Activated naive CD4-positive, alpha-beta T cell treated with anti-CD3 and anti-CD28 coated beads, Interleukin-2, amount 50 U/mL, for 72 hours (primary cell): ENCODE measurements around the gene CLEC2L. TPM values are rescaled to one million over a fixed set of nuclear protein-coding genes. Genes with fewer than 3 reads are reported as not detected.
A peak's percentile ranks its signal among the peaks of the same experiment; 100 is the strongest.

Experiments
- ATAC-seq, 2 donors: fragments of 150-1000 bp; cut with Tn5 transposase; 2 replicates each; pipeline ENCODE4 v1.10.0; 2021; ENCODE audit warnings: mild to moderate bottlenecking in 2 of 2, moderate library complexity in 2 of 2
- DNase-seq, 2 donors: peaks; one replicate each; pipeline ENCODE4 v3.0.0; 2021 to 2022; ENCODE audit warnings: low spot score in 2 of 2
- H3K27ac Mint-ChIP-seq, 2 donors: one replicate each; pipeline ENCODE4 v1.8.0; 2022; ENCODE audit warnings: mild to moderate bottlenecking in 2 of 2, mixed read lengths in 2 of 2
- H3K36me3 Mint-ChIP-seq, 2 donors: one replicate each; pipeline ENCODE4 v1.8.0; 2022; ENCODE audit warnings: mixed read lengths in 2 of 2
- H3K9me3 Mint-ChIP-seq, 2 donors: one replicate each; pipeline ENCODE4 v1.8.0; 2022; ENCODE audit warnings: mixed read lengths in 2 of 2
- total RNA-seq, 2 donors: library from RNA; stranded (reverse); gene quantifications; one replicate each; pipeline ENCODE4 v1.2.3, GENCODE V29; 2022

CLEC2L gene
- total RNA-seq, 2 donors from 2014 or later, result not detected

DNA sequence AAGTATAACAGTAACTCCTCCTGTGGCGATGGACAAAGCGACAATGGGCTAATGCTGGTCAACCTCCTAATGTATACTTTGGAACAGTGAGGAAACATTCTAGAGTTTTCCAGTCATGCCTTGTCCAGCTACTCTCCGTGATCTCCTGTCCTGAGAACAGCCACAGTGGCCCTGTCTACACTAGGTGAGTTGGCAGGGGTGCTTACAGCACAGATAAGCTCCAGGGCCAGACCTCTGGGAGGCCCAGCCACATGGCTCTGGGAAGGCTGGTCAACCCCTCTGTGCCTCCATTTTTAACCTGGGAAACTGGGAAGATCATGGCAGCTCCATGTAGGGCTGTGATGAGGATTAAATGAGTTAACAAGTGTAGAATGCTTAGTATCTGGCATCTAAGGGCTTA, 57.0 kb downstream of the CLEC2L start:
- Mint-ChIP-seq H3K27ac (peak overlapping the region in 1 of 2 donors; percentile 15), H3K36me3 (peaks cover 0 to 9% of the 10 kb centered on the region in 2 donors), H3K9me3 (no peaks in the 10 kb centered on the region)
- ATAC-seq, result no peak
- DNase-seq, result no peak

DNA sequence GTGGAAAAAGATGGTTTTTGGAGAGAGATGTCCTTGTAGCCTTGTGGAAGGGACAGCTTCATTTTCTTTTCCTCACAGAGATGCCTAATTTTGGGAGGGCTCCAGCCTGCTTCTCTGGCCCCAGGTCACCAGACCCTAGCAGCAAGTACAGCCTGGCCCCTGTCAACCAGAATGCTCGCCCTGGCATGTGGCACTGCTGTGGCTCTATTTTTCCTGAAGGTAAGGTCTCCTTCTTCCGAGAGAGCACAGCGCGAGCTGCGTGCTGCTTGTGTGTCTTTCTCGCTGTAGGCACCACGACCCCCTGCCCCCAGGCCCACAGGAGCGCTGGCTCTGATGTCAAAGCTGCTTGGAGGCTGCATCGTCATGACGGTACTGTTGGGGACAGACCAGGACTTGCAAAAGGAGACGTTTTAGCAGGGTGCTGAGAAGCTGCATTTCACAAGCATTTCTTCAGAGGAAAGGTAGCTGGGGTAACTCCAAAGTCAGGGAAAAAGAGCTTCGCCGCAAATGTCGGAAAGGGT, 58.7 kb downstream of the CLEC2L start:
- peaks cover 0 to 9% of the 10 kb centered on the region in 2 donors for H3K36me3 Mint-ChIP-seq
- ATAC-seq (no peak), DNase-seq (no peak)
- H3K27ac Mint-ChIP-seq, result peak overlapping the region in 1 of 2 donors; percentile 60
- no peaks in the 10 kb centered on the region for H3K9me3 Mint-ChIP-seq

DNA sequence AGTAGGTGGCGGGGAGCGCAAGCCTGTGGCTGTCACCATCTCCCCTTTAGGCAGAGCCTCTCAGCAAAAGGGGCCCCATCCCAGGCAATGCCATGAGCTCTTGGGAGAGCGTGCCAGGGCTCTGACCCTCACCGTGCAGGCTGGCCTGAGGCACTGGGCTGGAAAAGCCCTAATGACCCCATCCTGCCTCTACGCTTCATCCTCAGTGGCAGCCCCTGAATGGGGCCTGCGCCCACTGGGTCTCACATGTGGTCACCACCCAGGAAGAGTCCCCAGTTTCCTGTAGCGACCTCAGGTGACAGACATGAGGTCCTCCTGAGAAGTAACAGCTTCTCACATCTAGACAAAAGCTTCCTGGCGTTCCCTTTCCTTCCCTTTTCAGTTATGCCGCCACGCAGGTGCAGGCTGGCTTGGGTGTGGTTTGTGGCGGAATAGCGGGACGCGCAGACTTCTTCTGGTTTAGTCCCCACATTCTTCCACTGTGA, 59.2 kb downstream of the CLEC2L start:
- peaks cover 0 to 9% of the 10 kb centered on the region in 2 donors for H3K36me3 Mint-ChIP-seq
- H3K9me3 Mint-ChIP-seq, result no peaks in the 10 kb centered on the region
- no peak for DNase-seq
- ATAC-seq, result peak in 1 of 2 donors; percentile 16
- no peak overlapping the region for H3K27ac Mint-ChIP-seq

DNA sequence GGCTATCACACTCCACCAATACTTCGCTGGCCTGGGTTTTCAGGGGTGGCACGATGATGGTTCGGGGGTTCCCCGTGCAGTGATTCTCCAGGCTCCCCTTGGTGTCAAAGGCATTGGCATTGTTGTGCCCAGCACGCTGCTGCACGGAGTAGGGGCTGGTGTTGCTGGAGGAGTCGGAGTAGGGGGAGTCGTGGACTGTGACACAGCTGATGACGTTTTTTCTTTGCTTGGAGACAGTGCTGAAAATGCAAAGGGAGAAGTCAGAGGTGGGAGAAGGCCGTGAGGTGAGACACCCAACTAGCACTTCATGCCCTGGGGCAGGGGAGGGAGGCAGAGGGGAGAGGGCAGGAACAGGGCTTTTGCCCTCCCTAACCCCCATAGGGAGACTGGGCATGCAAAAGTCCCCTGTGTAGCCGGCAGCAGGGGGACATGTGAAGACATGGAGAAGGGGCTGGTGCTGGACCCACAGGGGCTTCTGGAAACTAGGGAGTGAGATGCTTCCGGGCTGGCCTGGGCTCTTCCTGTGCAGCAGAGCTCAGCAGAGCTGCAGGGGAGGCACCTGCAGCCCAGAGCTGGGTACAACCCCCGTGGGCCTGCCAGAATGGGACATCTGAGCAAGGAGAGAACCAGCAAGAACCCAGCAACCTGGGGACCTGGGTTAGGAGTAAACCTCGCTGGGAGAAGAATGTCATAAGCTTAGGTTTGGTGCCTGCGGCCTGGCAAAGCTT, 60.5 kb downstream of the CLEC2L start:
- H3K9me3 Mint-ChIP-seq, result no peaks in the 10 kb centered on the region
- H3K27ac Mint-ChIP-seq, result peak overlapping the region; percentile 59 to 74
- ATAC-seq, result no peak
- H3K36me3 Mint-ChIP-seq, result peaks cover 0 to 9% of the 10 kb centered on the region in 2 donors
- DNase-seq, result no peak

DNA sequence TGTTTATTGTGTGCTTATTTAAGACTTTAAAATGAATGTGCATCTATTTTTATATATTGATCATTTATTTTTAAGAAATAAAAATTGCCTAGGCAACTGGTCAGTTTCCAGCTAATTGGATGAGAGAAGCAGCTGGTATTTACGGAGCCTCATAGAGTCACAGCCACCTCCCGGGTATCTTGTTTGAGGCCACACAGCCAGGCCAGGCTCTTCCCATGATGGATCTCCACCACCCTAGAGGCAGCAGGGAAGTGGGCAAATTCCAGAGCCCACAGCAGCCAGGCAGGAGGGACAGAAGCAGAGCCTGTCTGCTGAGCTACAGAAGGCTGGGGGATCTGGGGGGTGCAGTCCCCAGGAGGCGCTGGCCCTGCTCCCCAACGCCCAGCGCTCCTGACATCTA, 61.6 kb downstream of the CLEC2L start:
- H3K27ac Mint-ChIP-seq, result no peak overlapping the region
- peaks cover 0 to 9% of the 10 kb centered on the region in 2 donors for H3K36me3 Mint-ChIP-seq
- DNase-seq (no peak), ATAC-seq (no peak)
- H3K9me3 Mint-ChIP-seq, result no peaks in the 10 kb centered on the region

DNA sequence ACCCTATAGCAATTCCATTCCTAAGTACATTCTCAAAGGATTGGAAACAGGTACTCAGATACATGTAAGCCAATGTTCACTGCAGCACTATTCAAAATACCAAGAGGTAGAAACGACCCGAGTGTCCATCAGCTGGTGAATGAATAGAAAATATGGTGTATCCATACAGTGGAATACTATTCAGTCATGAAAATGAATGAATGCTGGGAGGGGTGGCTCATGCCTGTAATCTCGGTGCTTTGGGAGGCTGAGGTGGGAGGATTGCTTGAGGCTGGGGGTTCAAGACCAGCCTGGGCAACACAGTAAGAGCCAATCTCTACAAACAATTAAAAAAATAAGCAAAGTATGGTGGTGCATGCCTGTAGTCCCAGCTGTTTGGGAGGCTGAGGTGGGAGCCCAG, 62.8 kb downstream of the CLEC2L start:
- DNase-seq, result no peak
- H3K9me3 Mint-ChIP-seq, result no peaks in the 10 kb centered on the region
- peaks cover 0 to 9% of the 10 kb centered on the region in 2 donors for H3K36me3 Mint-ChIP-seq

DNA sequence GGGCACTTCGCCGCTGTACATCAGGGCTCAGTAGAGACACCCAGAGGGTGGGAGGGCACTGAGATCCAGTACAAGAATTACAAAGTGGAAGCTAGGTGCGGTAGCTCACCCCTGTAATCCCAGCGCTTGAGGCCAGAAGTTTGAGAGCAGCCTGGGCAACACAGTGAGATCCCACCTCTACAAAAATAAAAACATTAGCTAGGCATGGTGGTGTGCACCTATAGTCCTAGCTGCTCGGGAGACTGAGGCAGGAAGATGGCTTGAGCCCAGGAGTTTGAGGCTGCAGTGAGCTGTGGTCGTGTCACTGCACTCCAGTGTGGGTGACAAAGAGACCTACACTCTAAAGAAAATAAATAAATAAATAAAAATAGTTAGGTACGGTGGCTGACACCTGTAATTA, 64.0 kb downstream of the CLEC2L start:
- peaks cover 0 to 9% of the 10 kb centered on the region in 2 donors for H3K36me3 Mint-ChIP-seq
- ATAC-seq (no peak), DNase-seq (no peak)
- no peaks in the 10 kb centered on the region for H3K9me3 Mint-ChIP-seq
- peak overlapping the region in 1 of 2 donors; percentile 36 for H3K27ac Mint-ChIP-seq

More for the DNA sequence above, 62.8 kb downstream of the CLEC2L start:
- ATAC-seq, result no peak
- no peak overlapping the region for H3K27ac Mint-ChIP-seq

DNA sequence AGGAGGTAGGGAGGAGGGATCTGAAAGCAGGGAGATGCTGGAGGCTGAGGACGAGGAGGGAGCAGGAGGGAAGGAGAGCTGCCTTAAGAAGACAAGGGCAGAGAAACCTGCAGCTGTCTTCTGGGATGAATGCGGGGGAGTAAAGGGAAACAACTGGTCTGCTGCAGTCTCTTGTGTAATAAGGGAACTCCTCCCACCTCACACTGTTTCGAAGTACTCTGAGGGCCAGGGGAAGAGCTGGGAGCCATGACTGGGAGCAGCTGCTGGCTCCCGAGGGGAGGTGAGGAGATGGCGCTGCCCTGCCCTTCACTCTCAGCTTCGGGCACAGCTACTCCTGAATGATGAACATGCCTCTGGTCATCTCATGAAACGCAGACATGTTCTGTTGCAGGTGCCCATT, 65.1 kb downstream of the CLEC2L start:
- peak overlapping the region in 1 of 2 donors; percentile 3 for H3K27ac Mint-ChIP-seq
- H3K36me3 Mint-ChIP-seq, result peaks cover 0 to 2% of the 10 kb centered on the region in 2 donors
- DNase-seq, result no peak
- H3K9me3 Mint-ChIP-seq, result no peaks in the 10 kb centered on the region
- ATAC-seq, result no peak

DNA sequence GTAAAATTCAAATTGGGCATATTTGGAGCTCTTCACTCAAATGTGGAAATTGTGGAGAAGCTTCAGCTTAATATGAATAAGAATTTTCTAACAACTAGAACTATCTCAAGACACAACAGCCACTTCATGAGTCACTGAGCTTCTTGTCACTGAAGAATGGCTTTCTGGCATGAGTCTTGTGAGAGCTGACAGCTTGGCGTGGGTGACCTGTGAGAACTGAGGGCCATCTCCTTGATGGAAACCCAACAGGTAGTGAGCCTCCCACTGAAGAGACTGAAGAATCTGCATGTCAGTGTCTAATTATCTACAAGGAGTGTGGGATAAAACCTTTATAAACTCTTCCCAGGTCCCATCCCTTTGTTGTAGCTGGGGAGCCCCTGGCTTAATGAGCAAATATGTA, 66.0 kb downstream of the CLEC2L start:
- no peaks in the 10 kb centered on the region for H3K9me3 Mint-ChIP-seq
- no peaks in the 10 kb centered on the region for H3K36me3 Mint-ChIP-seq
- ATAC-seq (peak in 1 of 2 donors; percentile 54), DNase-seq (no peak)
- H3K27ac Mint-ChIP-seq, result peak overlapping the region in 1 of 2 donors; percentile 12

DNA sequence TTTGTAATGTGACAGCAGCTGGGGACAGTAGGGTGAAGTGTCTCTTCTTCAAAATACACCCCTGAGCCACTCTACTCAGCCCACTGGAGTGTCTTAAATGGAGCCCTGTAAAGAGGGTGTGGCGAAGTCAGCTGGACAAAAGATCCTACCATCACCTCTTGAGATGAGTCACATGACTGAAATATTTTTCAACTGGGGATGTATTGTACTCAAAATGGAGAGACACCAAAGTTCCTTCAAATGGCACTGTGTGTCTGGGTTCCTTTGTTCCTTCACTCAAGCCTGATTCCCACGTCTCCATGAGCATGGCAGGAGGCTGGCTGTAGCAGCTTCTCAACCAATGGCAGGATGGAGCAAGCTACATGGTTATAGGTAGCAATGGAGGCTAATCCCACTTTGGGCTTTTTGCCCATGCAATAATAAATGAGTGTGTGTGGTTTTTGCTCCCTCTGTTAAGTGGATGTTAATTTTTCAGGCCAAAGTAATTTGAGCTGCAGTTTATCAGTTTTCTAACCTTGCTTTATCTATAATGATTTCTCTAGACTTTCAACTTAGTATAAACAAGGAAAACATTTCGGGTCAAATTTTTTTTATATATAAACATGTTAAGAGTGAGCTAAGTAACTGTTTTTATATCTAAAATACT, 68.2 kb downstream of the CLEC2L start:
- H3K27ac Mint-ChIP-seq, result no peak overlapping the region
- H3K9me3 Mint-ChIP-seq, result no peaks in the 10 kb centered on the region
- H3K36me3 Mint-ChIP-seq, result peaks cover 0 to 7% of the 10 kb centered on the region in 2 donors
- ATAC-seq, result no peak
- no peak for DNase-seq

DNA sequence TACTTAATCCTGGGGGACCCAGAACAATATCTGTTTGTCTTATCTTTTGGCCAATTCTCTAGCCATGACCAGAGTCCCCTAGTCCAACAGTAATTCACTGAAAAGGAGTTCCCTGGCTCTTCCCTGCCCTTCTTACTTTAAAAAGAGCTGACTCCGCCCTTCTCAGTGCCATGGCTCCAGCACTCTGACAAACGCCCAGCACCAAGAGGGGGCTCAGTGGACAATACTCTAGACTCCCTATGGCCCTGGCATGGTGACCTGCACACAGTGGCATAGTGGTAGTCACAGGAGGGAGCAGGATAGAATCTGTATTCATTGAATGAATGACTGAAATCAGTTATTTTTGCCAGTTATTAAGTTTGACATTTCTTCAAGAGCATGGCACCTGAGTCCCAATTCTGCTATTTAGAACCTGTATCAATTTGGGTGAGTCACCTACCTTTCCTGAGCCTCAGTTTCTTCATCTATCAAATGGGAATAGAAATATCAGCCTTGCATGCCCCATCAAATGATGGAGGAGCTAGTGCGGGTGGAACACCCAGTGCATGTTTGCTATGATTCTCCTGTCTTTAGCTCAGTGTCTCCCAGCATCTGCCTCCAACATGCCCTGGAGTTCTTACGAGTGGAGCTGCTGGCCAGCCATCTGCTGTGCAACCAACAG, 69.4 kb downstream of the CLEC2L start:
- no peak for ATAC-seq
- no peaks in the 10 kb centered on the region for H3K9me3 Mint-ChIP-seq

DNA sequence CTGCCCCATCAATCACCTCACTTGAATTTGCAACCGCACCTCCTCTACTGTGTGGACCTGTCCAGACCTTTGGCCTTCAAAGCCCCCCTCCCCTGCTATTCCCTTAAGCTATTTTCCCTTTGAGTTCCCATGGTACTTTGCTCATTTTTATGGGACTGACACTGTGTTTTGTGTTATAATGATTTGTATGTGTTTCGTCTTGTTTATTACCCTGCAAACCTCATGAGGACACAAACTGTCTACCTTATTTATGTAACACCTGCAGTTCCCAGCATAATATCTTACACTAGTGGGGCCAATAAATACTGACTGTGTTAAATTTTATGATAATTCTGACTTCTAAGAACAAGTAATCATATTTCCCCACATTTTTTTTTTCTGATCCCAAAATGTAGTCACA, 70.6 kb downstream of the CLEC2L start:
- peaks cover 0 to 7% of the 10 kb centered on the region in 2 donors for H3K36me3 Mint-ChIP-seq
- H3K9me3 Mint-ChIP-seq, result no peaks in the 10 kb centered on the region
- no peak for ATAC-seq
- H3K27ac Mint-ChIP-seq, result peak overlapping the region in 1 of 2 donors; percentile 69
- no peak for DNase-seq

More for the DNA sequence above, 69.4 kb downstream of the CLEC2L start:
- Mint-ChIP-seq H3K36me3 (peaks cover 0 to 7% of the 10 kb centered on the region in 2 donors), H3K27ac (no peak overlapping the region)
- DNase-seq, result no peak

Other genes starting within 250 kb of the CLEC2L start
- gene FMC1, start 182.3 kb upstream of the CLEC2L start, total RNA-seq, result 10 to 100 TPM in 1 of 2 donors, 1 to 10 TPM in 1; 6.8 to 11.5 TPM
- gene LUC7L2, start 163.8 kb upstream of the CLEC2L start, total RNA-seq, result 100 to 1,000 TPM; 136 to 143 TPM
- under 1 TPM; 0.09 to 0.62 TPM for gene KLRG2, start 40.0 kb upstream of the CLEC2L start, total RNA-seq